Upper lobe of left lung (tissue), 6 donors: ENCODE results near the gene UTP14A. TPM values are rescaled to one million over a fixed set of nuclear protein-coding genes. Genes with fewer than 3 reads are reported as not detected.

Experiments used
- ATAC-seq, 2 donors: fragments of 200-7000 bp; cut with Tn5 transposase; one replicate each; pipeline ENCODE4 v1.9.1; 2022; ENCODE audit warnings: mild to moderate bottlenecking in 2 of 2, moderate library complexity in 2 of 2; ENCODE audit not compliant: low FRiP score in 2 of 2
- DNase-seq, 2 donors: peaks; one replicate each; pipeline ENCODE4 v3.0.0-alpha.2; 2019 to 2020
- H3K27ac ChIP-seq, 4 donors: fragments of 200-600 bp; sonication (generic); one replicate each; pipeline ENCODE4 v1.5.1; 2016 to 2019
- H3K27me3 ChIP-seq, 4 donors: fragments of 200-600 bp; sonication (generic); one replicate each; pipeline ENCODE4 v1.5.1; 2017 to 2019
- H3K36me3 ChIP-seq, 4 donors: fragments of 200-600 bp; sonication (generic); one replicate each; pipeline ENCODE4 v1.5.1; 2016 to 2019
- H3K4me1 ChIP-seq, 4 donors: fragments of 200-600 bp; sonication (generic); one replicate each; pipeline ENCODE4 v1.5.1; 2018 to 2019
- H3K4me3 ChIP-seq, 4 donors: fragments of 200-600 bp; sonication (generic); one replicate each; pipeline ENCODE4 v1.5.1; 2017 to 2019; ENCODE audit warnings: mild to moderate bottlenecking in 2 of 4, moderate library complexity in 1 of 4
- H3K9me3 ChIP-seq, 4 donors: fragments of 200-600 bp; sonication (generic); one replicate each; pipeline ENCODE4 v1.5.1; 2018 to 2019
- EP300 ChIP-seq, 4 donors: sonication (generic); formaldehyde crosslinking; IDR thresholded peaks; one replicate each; pipeline ENCODE4 v1.5.1; 2017; ENCODE audit warnings: antibody characterized with exemption in 4 of 4, control low read depth in 2 of 4
- POLR2A ChIP-seq, 4 donors: fragments of 450-650 bp; IDR thresholded peaks; one replicate each; pipeline ENCODE4 v1.5.1; 2016 to 2017; ENCODE audit warnings: antibody characterized with exemption in 4 of 4, mild to moderate bottlenecking in 2 of 4
- POLR2AphosphoS5 ChIP-seq, 2 donors: sonication (generic); formaldehyde crosslinking; IDR thresholded peaks; one replicate each; pipeline ENCODE4 v1.5.1; 2017; ENCODE audit warnings: antibody characterized with exemption in 2 of 2
- WGBS, 2 donors: methylation state at CpG; one replicate each; pipeline ENCODE4 v1.1.5; 2017 to 2018; 5-methylcytosine and 5-hydroxymethylcytosine counted together
- total RNA-seq, 6 donors: library from RNA; depleted of rRNA in 4 of 6; stranded (reverse); fragments of >200 nt in 4 of 6; gene quantifications; one replicate each; pipeline versions ENCODE4 v1.1.0 to v1.2.1, GENCODE V29; 2016 to 2021
- TF ChIP-seq, protein P1 (sequence below), 6 experiments: fragments of 450-650 bp in 4 of 6; fragments of 200-600 bp in 2 of 6; sonication (generic) in 2 of 6; IDR thresholded peaks; one replicate each; pipeline ENCODE4 v1.5.1; 2016 to 2019; ENCODE audit warnings: antibody characterized with exemption in 6 of 6
- donor health status: DM: no; HTN: no; CAD: no; lungs with moderate emphysema.
- donor health status: DM: no; HTN: yes; CAD: no; lungs with severe emphysema.

The UTP14A gene
- total RNA-seq, 6 donors from 2014 or later: 9.5 to 17.7 (median 15.5) TPM

DNA sequence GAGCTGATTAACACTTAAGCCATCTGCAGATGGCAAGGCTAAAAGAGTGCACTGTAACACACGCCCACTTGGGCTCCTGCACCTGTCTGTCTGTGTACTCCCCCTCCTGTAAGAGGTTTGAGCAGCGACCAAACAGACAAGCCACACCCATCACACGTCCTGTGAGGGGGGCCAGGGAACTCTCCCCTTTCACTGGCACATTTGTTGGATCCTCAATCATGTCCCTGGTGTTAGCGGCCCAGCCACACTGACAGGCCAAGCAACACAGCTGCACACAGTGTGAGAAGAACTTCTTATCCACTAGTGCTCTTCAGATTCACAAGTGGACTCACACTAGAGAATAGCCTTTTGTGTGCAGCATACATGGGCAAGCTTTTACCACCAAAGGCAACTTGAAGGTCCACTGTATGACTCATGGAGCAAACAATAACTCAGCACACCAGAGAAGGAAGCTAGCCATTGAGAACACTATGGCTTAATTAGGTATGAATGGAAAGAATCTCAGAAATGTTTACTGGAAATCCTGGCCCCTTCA lies 29.1 kb upstream of the UTP14A start:
- 53% methylated on average over 4 of the region's 4 CpGs; no CpG with 5 or more reads in 1 of the 2 donors for WGBS, 2 donors
- peak in 1 of 2 donors; percentile 53 for ATAC-seq
- peak in 1 of 2 donors; percentile 30 for DNase-seq

DNA sequence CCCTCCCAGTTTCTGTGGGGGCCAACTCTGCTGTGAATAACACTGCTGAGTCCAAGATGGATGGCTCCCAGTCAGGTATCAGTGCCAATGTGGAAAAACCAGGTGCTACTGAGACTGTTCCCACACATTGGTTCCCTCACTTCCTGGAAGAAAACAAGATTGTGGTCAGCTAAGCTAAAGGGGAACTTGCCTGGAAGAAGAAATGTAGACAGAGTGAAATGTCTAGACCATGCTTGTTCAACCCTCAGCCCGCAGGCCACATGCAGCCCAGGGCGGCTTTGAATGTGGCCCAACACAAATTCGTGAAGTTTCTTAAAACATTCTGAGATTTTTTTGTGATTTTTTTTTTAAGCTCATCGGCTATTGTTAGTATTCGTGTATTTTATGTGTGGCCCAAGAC lies 28.6 kb upstream of the UTP14A start:
- TF ChIP-seq, protein P1, sequence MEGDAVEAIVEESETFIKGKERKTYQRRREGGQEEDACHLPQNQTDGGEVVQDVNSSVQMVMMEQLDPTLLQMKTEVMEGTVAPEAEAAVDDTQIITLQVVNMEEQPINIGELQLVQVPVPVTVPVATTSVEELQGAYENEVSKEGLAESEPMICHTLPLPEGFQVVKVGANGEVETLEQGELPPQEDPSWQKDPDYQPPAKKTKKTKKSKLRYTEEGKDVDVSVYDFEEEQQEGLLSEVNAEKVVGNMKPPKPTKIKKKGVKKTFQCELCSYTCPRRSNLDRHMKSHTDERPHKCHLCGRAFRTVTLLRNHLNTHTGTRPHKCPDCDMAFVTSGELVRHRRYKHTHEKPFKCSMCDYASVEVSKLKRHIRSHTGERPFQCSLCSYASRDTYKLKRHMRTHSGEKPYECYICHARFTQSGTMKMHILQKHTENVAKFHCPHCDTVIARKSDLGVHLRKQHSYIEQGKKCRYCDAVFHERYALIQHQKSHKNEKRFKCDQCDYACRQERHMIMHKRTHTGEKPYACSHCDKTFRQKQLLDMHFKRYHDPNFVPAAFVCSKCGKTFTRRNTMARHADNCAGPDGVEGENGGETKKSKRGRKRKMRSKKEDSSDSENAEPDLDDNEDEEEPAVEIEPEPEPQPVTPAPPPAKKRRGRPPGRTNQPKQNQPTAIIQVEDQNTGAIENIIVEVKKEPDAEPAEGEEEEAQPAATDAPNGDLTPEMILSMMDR (IDR thresholded peaks at IDR 0.05): no peak
- TF ChIP-seq POLR2A (IDR thresholded peaks at IDR 0.05) (no peak), POLR2AphosphoS5 (IDR thresholded peaks at IDR 0.05) (no peak), EP300 (IDR thresholded peaks at IDR 0.05) (no peak)
- H3K27me3 ChIP-seq: no peaks in the 10 kb centered on the region
- DNase-seq: no peak
- H3K36me3 ChIP-seq: no peaks in the 10 kb centered on the region
- H3K4me1 ChIP-seq: no peaks in the 10 kb centered on the region
- H3K4me3 ChIP-seq: no peak overlapping the region
- 85 to 92% methylated on average over 5 of the region's 5 CpGs for WGBS, 2 donors
- ATAC-seq: peak in 1 of 2 donors; percentile 34
- peak overlapping the region in 1 of 4 donors; percentile 30 for H3K27ac ChIP-seq
- H3K9me3 ChIP-seq: no peaks in the 10 kb centered on the region

More for the DNA sequence above, 29.1 kb upstream of the UTP14A start:
- Histone ChIP-seq H3K9me3 (no peaks in the 10 kb centered on the region), H3K4me3 (no peak overlapping the region), H3K27me3 (no peaks in the 10 kb centered on the region), H3K36me3 (no peaks in the 10 kb centered on the region), H3K4me1 (no peaks in the 10 kb centered on the region), H3K27ac (peak overlapping the region in 1 of 4 donors; percentile 30)
- peak in 1 of 4 donors; percentile 37 for TF ChIP-seq EP300 (IDR thresholded peaks at IDR 0.05)
- TF ChIP-seq, protein P1 (IDR thresholded peaks at IDR 0.05): no peak
- no peak for TF ChIP-seq POLR2AphosphoS5 (IDR thresholded peaks at IDR 0.05)

DNA sequence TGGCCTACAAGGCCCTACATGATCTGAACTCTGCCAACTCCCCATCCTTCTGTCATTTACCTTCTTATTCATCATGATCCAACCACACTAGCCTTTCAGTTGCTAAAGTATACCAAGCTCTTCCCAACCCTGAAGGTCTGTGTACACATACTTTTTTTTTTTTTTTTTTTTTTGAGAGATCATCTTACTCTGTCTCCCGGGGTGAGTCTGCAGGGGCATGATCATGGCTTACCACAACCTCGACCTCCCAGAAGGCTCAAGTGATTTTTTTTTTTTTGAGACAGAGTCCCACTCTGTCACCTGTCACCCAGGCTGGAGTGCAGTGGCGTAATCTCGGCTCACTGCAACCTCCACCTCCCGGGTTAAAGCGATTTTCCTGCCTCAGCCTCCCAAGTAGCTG lies 5.9 kb upstream of the UTP14A start:
- H3K27me3 ChIP-seq: no peaks in the 10 kb centered on the region
- no peak overlapping the region for H3K27ac ChIP-seq
- no peaks in the 10 kb centered on the region for H3K36me3 ChIP-seq
- no peak for DNase-seq
- TF ChIP-seq EP300 (IDR thresholded peaks at IDR 0.05) (no peak), POLR2A (IDR thresholded peaks at IDR 0.05) (no peak), POLR2AphosphoS5 (IDR thresholded peaks at IDR 0.05) (no peak)
- TF ChIP-seq, protein P1 (IDR thresholded peaks at IDR 0.05): no peak
- WGBS, 2 donors: 70 to 84% methylated on average over 6 of the region's 6 CpGs
- no peaks in the 10 kb centered on the region for H3K4me1 ChIP-seq
- no peak overlapping the region for H3K4me3 ChIP-seq
- no peaks in the 10 kb centered on the region for H3K9me3 ChIP-seq
- no peak for ATAC-seq

DNA sequence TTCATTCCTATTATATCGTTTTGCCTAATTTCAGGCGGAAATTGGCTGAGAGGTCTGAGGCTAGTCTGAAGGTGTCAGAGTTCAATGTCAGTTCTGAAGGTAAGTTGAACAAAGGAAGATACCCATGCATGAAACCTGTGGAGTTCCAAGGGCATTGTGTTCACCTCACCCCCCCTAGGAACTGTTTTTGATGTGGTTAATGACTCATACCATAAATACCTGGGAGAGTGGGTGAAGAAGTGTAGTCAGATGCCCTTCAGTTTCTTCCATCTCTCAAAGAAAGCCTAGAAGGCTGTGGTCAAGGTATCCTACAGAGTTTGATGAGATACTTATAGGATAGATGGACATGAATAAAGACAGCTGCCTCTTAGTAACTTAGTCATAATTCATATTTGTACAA lies 2.7 kb downstream of the UTP14A start:
- TF ChIP-seq EP300 (IDR thresholded peaks at IDR 0.05) (no peak), POLR2A (IDR thresholded peaks at IDR 0.05) (no peak), POLR2AphosphoS5 (IDR thresholded peaks at IDR 0.05) (no peak)
- TF ChIP-seq, protein P1 (IDR thresholded peaks at IDR 0.05): no peak

More for the DNA sequence above, 2.7 kb downstream of the UTP14A start:
- H3K36me3 ChIP-seq: peaks cover 0 to 41% (median 10%) of the 10 kb centered on the region in 4 donors
- ATAC-seq: no peak
- no peak overlapping the region for H3K4me3 ChIP-seq
- no peak for DNase-seq
- no peaks in the 10 kb centered on the region for H3K27me3 ChIP-seq
- no peaks in the 10 kb centered on the region for H3K9me3 ChIP-seq
- 77 to 96% methylated on average over 2 of the region's 2 CpGs for WGBS, 2 donors
- no peak overlapping the region for H3K27ac ChIP-seq
- peaks cover 0 to 6% (median 4%) of the 10 kb centered on the region in 4 donors for H3K4me1 ChIP-seq
